NOMO-1 (cell line): ENCODE data around the gene CYFIP2.
A peak's percentile ranks its signal among the peaks of the same experiment; 100 is the strongest.

Source experiments
- DNase-seq, 2 experiments: peaks; one replicate each; lab custom pipeline; 2025; ENCODE audit not compliant: unreplicated experiment in 2 of 2; lab: John Stamatoyannopoulos, UW

Gene CYFIP2

GRCh38 chr5:157312492-157312891, 46.6 kb downstream of the CYFIP2 start:
- peak in 1 of 2 experiments; percentile 27 for DNase-seq

GRCh38 chr5:157322581-157322980, 56.7 kb downstream of the CYFIP2 start:
- DNase-seq: no peak

- no peak for DNase-seq
Measured at GRCh38 chr5:157323107-157323706, 57.3 kb downstream of the CYFIP2 start.

GRCh38 chr5:157324237-157324636, 58.3 kb downstream of the CYFIP2 start:
- DNase-seq: no peak

GRCh38 chr5:157326440-157327005, 60.6 kb downstream of the CYFIP2 start:
- DNase-seq: no peak

- DNase-seq: no peak
Measured at GRCh38 chr5:157327771-157328170, 61.8 kb downstream of the CYFIP2 start.

GRCh38 chr5:157328277-157328912, 62.5 kb downstream of the CYFIP2 start:
- peak; percentile 83 for DNase-seq

- no peak for DNase-seq
Measured at GRCh38 chr5:157331807-157332206, 65.9 kb downstream of the CYFIP2 start.

GRCh38 chr5:157335534-157336422, 69.9 kb downstream of the CYFIP2 start:
- no peak for DNase-seq

GRCh38 chr5:157336423-157336744, 70.5 kb downstream of the CYFIP2 start:
- DNase-seq: peak in 1 of 2 experiments; percentile 23

GRCh38 chr5:157339409-157339808, 73.5 kb downstream of the CYFIP2 start:
- DNase-seq: no peak

GRCh38 chr5:157342822-157343402, 77.0 kb downstream of the CYFIP2 start:
- DNase-seq: no peak

GRCh38 chr5:157343842-157344790, 78.2 kb downstream of the CYFIP2 start:
- no peak for DNase-seq

GRCh38 chr5:157345067-157345466, 79.1 kb downstream of the CYFIP2 start:
- DNase-seq: no peak

- DNase-seq: no peak
Measured at GRCh38 chr5:157345485-157345884, 79.6 kb downstream of the CYFIP2 start.

GRCh38 chr5:157347301-157348048, 81.6 kb downstream of the CYFIP2 start:
- no peak for DNase-seq

- no peak for DNase-seq
Measured at GRCh38 chr5:157348049-157348400, 82.1 kb downstream of the CYFIP2 start.

- no peak for DNase-seq
Measured at GRCh38 chr5:157350939-157351801, 85.2 kb downstream of the CYFIP2 start.

GRCh38 chr5:157351802-157352092, 85.8 kb downstream of the CYFIP2 start:
- no peak for DNase-seq
